DMS153 treated with DMSO at 0.1 percent for 48 hours (cell line): ENCODE data around the gene ASIC1.
"Not testable (repeated sequence)": the region's sequence is repeated elsewhere in the genome, so short reads cannot be mapped to it uniquely, and the experiment has no call there.

Source experiments
- DNase-seq: peaks from one replicate; lab custom pipeline; 2025; ENCODE audit not compliant: unreplicated experiment; lab: John Stamatoyannopoulos, UW

Gene ASIC1

DNA sequence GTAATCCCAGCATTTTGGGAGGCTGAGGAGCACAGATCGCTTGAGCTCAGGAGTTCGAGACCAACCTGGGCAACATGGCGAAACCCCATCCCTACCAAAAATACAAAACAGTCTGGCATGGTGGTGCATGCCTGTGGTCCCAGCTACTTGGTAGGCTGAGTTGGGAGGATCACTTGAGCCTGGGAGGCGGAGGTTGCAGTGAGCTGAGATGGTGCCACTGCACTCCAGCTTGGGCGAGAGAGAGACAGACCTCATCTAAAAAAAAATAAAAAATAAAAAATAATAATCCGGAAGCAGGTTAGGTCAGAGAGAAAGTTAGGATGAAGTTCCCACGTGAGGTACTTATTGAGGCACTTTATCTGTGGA is 27.0 kb downstream of the ASIC1 start:
- not testable (repeated sequence) for DNase-seq

DNA sequence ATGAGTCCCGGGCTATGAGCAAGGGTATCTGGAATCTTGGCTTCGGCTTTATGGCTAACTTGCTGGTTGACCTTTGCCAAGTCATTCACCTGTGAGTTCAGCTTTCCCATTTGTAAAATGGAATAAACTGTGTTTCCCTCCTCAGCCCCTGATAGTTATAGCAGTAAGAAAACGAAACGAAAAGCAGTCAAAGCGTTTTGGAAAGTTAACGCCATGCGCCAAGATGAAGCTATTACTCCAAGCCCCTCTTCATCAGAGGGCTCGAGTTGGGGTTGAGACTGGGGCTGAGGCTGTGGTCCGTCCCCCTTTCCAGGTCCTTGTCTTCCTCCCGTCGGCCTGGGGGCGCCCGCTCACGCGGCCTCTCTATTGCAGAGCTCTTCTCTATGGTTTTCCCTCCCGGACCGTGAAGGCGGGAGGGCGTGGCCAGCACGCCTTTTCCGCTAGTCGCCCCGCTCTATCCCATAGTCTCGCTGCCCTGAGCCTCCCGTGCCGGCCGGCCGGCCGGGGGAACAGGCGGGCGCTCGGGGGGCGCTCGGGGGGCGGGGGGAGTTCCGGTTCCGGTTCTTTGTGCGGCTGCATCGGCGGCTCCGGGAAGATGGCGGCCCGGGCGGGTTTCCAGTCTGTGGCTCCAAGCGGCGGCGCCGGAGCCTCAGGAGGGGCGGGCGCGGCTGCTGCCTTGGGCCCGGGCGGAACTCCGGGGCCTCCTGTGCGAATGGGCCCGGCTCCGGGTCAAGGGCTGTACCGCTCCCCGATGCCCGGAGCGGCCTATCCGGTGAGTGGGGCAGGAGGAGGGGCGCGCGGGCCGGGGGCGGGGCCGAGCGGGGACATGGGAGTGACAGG is 27.6 kb downstream of the ASIC1 start, which contains the start of gene SMARCD1:
TSS of gene SMARCD1 (plus strand) at position 568 of the 840 bp plus-strand sequence. CDS start at position 596, 28 bp downstream.
- DNase-seq: peak; percentile 85

GRCh38 chr12:50085615-50086072 is 28.2 kb downstream of the ASIC1 start:
- no peak for DNase-seq

GRCh38 chr12:50086148-50086547 is 28.8 kb downstream of the ASIC1 start:
- no peak for DNase-seq

DNA sequence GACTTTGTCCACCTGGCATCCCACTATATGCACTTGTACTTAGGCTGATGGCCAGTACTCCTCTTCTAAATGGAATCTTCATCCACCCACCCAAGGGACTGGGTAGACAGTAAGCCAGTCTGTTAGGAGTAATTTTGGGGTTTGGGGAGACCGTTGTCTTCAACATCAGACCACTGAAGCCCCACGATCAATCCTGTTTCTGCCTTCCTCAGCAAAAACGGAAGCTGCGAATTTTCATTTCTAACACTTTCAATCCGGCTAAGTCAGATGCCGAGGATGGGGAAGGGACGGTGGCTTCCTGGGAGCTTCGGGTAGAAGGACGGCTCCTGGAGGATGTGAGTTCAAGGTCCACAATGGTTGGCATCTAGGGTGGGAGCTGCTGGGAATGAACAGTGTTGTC is 29.8 kb downstream of the ASIC1 start:
- DNase-seq: no peak

DNA sequence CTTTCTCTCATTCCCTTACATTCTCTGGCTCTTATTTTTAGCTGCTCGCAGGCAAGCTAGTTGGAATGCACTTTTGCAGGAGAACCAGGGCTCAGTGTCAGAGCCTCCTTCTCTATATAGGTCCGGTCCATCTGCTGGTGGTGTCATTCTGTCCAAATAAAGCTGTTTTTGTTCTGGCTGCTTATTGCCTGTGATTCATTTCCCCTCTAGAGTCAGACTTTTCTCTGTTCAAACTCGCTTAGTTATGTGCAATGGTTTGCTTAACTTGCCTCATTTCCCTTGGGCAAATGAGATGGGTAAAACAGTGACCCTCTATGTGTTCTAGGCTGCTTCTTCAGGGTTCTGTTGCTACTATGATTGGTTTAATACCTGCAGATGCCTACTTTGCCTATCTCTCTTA is 30.6 kb downstream of the ASIC1 start:
- DNase-seq: no peak

- peak; percentile 9 for DNase-seq
These were observed 31.4 kb downstream of the ASIC1 start for GRCh38 chr12:50088577-50089335.

DNA sequence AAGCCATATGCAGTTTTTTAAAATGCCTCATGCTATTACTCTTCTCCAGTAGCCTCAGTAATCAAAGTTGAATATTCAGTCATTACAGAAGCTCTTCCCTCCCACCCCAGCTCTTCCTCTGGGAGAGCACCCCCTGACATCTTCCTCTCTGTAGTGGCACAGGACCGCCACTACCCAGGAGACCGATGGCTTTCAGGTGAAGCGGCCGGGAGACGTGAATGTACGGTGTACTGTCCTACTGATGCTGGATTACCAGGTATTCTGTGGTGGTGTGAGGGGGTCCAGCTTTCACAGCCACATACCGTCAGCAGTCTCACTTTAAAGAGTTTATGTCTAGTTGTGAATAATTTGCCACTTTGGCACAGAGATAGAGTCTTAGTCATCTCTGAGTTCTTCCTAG is 32.3 kb downstream of the ASIC1 start:
- DNase-seq: no peak

- DNase-seq: no peak
These were observed 33.0 kb downstream of the ASIC1 start for GRCh38 chr12:50090391-50090790.

GRCh38 chr12:50097952-50098351 is 40.6 kb downstream of the ASIC1 start:
- DNase-seq: no peak

GRCh38 chr12:50099302-50100008 is 42.1 kb downstream of the ASIC1 start:
- DNase-seq: no peak

GRCh38 chr12:50100561-50100960 is 43.2 kb downstream of the ASIC1 start:
- DNase-seq: no peak

DNA sequence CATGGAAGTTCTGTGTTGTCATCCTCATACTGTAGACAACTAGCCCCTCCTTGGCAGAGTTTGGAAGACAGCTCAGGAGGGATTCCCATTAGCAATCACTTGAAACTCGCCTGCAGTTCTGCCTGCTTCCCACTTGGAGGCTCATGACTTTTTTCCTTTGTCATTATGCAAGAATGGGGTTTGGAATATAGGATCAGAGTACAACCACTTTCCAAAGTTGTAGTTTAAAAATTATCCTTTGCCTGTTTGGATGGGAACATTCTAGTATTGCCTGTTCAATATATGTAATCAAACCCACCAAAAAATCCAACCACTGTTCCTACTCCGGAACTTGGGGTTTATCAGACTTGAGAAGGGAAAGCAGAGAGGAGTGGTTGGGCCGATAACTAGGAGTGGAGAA is 44.3 kb downstream of the ASIC1 start:
- no peak for DNase-seq

DNA sequence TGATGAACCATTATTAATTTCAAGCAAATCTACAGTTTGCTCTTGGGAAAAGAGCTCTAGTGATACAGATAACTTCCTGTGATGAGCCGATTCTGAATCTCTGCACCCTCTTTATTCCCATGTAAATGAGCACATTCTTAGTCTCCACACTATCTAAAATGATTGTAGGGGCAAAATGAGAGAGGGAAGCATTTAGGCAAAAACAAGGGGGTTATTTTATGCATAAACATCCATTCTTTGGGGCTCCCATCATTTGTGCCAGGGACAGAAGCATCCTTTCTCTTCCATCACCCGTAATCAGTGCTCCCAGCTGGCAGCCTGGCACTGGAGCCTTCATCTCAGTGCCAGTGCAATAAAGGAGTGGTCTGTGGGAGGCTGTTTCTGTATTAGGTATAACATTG is 44.7 kb downstream of the ASIC1 start:
- DNase-seq: no peak

- DNase-seq: no peak
These were observed 45.4 kb downstream of the ASIC1 start for GRCh38 chr12:50102646-50103309.

DNA sequence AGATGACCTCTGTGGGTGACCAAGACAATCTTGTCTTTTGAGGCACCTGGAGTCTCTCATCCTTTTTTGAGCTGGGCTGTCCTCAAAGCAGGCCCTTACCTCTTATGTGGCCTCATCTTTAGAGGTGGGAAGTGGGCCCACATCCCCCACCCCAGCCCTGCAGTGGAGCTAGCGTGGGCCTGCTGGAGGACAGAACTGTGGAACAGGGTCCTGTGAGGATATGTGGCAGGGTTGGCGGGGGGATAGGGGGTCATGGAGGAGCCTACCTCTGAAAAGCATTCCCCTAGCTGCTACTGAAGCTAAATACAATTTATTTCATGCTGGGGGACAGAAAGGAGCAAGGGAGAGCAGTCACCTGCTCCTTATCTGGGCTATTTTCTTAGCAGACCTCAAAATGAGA is 46.0 kb downstream of the ASIC1 start:
- no peak for DNase-seq

- peak; percentile 41 for DNase-seq
These were observed 46.4 kb downstream of the ASIC1 start, which contains the start of gene GPD1 for GRCh38 chr12:50103767-50104321. GPD1 (plus strand) TSS chr12:50104008; CDS start chr12:50104051, 43 bp downstream.

GRCh38 chr12:50104417-50105366 is 47.3 kb downstream of the ASIC1 start:
- DNase-seq: no peak

GRCh38 chr12:50105913-50106450 is 48.6 kb downstream of the ASIC1 start:
- no peak for DNase-seq
